Activated B cell treated with CpG ODN at 0.5 μM for 24 hours (primary cell): ENCODE measurements around the gene TAAR2. TPM values are rescaled to one million over a fixed set of nuclear protein-coding genes. Genes with fewer than 3 reads are reported as not detected.

Source experiments
- ATAC-seq: fragments of 200-7000 bp; cut with Tn5 transposase; one replicate; pipeline ENCODE4 v1.10.0; 2021; ENCODE audit warnings: low read depth, mild to moderate bottlenecking, moderate library complexity
- CTCF ChIA-PET: fragments of 350-600 bp; sonication (Branson Sonifier 250); formaldehyde crosslinking; loops from one replicate; lab custom pipeline; 2021; ENCODE audit warnings: antibody characterized with exemption; lab: Charles Lee
- POLR2A ChIA-PET: fragments of 350-600 bp; sonication (Branson Sonifier 250); formaldehyde crosslinking; loops from one replicate; lab custom pipeline; 2021; ENCODE audit warnings: antibody characterized with exemption; lab: Charles Lee
- DNase-seq: peaks from one replicate; pipeline ENCODE4 v3.0.0; 2022
- H3K27ac Mint-ChIP-seq: one replicate; pipeline ENCODE4 v1.8.0; 2020; ENCODE audit warnings: mixed read lengths
- H3K27me3 Mint-ChIP-seq: one replicate; pipeline ENCODE4 v1.8.0; 2021; ENCODE audit warnings: mixed read lengths
- H3K36me3 Mint-ChIP-seq: one replicate; pipeline ENCODE4 v1.8.0; 2021; ENCODE audit warnings: low read depth, mixed read lengths
- H3K4me1 Mint-ChIP-seq: one replicate; pipeline ENCODE4 v1.8.0; 2021; ENCODE audit warnings: mixed read lengths
- H3K4me3 Mint-ChIP-seq: one replicate; pipeline ENCODE4 v1.8.0; 2020; ENCODE audit warnings: mild to moderate bottlenecking, mixed read lengths
- H3K9me3 Mint-ChIP-seq: one replicate; pipeline ENCODE4 v1.8.0; 2020; ENCODE audit warnings: mixed read lengths
- CTCF ChIP-seq: fragments of 200-600 bp; IDR thresholded peaks from one replicate; pipeline ENCODE4 v1.8.0; 2022; ENCODE audit warnings: antibody characterized with exemption, mild to moderate bottlenecking
- intact Hi-C: fragments of 100-400 bp; cut with micrococcal nuclease; formaldehyde crosslinking; loops from one replicate; pipeline ENCODE4 v1.15.1; 2024
- total RNA-seq: library from RNA; stranded (reverse); gene quantifications from 2 replicates; pipeline ENCODE4 v1.2.3, GENCODE V29; 2022

Gene TAAR2
- total RNA-seq, 1 donor from 2014 or later = not detected

- Mint-ChIP-seq H3K4me1 (peaks cover 2% of the 10 kb centered on the region), H3K9me3 (peaks cover 10% of the 10 kb centered on the region), H3K27me3 (peaks cover 24% of the 10 kb centered on the region), H3K27ac (no peak overlapping the region), H3K36me3 (no peaks in the 10 kb centered on the region), H3K4me3 (no peak overlapping the region)
- ChIA-PET POLR2A (no interaction called here), CTCF (no interaction called here)
- intact Hi-C loops = no loop called here
- TF ChIP-seq CTCF = no peak
- ATAC-seq (no peak), DNase-seq (no peak)
These were observed 10.7 kb upstream of the TAAR2 start for GRCh38 chr6:132634796-132635195.

GRCh38 chr6:132633362-132633761 lies 9.3 kb upstream of the TAAR2 start:
- Mint-ChIP-seq H3K9me3 (peaks cover 10% of the 10 kb centered on the region), H3K4me3 (no peak overlapping the region), H3K27ac (no peak overlapping the region), H3K27me3 (peaks cover 32% of the 10 kb centered on the region), H3K36me3 (no peaks in the 10 kb centered on the region), H3K4me1 (no peaks in the 10 kb centered on the region)
- DNase-seq = no peak
- CTCF ChIA-PET = no interaction called here
- TF ChIP-seq CTCF = no peak
- POLR2A ChIA-PET = no interaction called here
- ATAC-seq = no peak
- intact Hi-C loops = no loop called here

GRCh38 chr6:132623106-132623845 lies 799 bp downstream of the TAAR2 start:
- intact Hi-C loops = no loop called here
- Mint-ChIP-seq H3K9me3 (peaks cover 3% of the 10 kb centered on the region), H3K27ac (no peak overlapping the region), H3K4me1 (no peaks in the 10 kb centered on the region), H3K4me3 (no peak overlapping the region), H3K27me3 (peaks cover 14% of the 10 kb centered on the region), H3K36me3 (no peaks in the 10 kb centered on the region)
- ATAC-seq = no peak
- TF ChIP-seq CTCF = no peak
- ChIA-PET CTCF (no interaction called here), POLR2A (interaction anchor here (0.5 kb wide), 1 partner anchor 200 kb away, joined by 10 read pairs; no protein-coding TSS in a partner anchor)
- DNase-seq = no peak

GRCh38 chr6:132616677-132617076 lies 7.4 kb downstream of the TAAR2 start:
- ChIA-PET POLR2A (no interaction called here), CTCF (no interaction called here)
- Mint-ChIP-seq H3K27ac (no peak overlapping the region), H3K27me3 (no peaks in the 10 kb centered on the region), H3K36me3 (no peaks in the 10 kb centered on the region), H3K4me3 (no peak overlapping the region), H3K9me3 (no peaks in the 10 kb centered on the region), H3K4me1 (peaks cover 26% of the 10 kb centered on the region)
- DNase-seq (no peak), ATAC-seq (no peak)
- TF ChIP-seq CTCF = no peak
- intact Hi-C loops = no loop called here

GRCh38 chr6:132614554-132614953 lies 9.5 kb downstream of the TAAR2 start:
- no peaks in the 10 kb centered on the region for H3K9me3 Mint-ChIP-seq
- no peak for TF ChIP-seq CTCF
- peaks cover 26% of the 10 kb centered on the region for H3K4me1 Mint-ChIP-seq
- CTCF ChIA-PET = no interaction called here
- intact Hi-C loops = no loop called here
- H3K36me3 Mint-ChIP-seq = no peaks in the 10 kb centered on the region
- H3K4me3 Mint-ChIP-seq = peak overlapping the region; percentile 70
- H3K27ac Mint-ChIP-seq = peak overlapping the region; percentile 11
- POLR2A ChIA-PET = no interaction called here
- H3K27me3 Mint-ChIP-seq = no peaks in the 10 kb centered on the region
- DNase-seq = no peak
- peak; percentile 49 for ATAC-seq
